Tibial nerve (tissue), 3 donors: Measurements from ENCODE around the gene ZNF512.
"Not testable (repeated sequence)": the region's sequence is repeated elsewhere in the genome, so short reads cannot be mapped to it uniquely, and the experiment has no call there.

Source experiments
- CTCF ChIP-seq, 5 experiments: fragments of 200-600 bp in 3 of 5; fragments of 450-650 bp in 2 of 5; sonication (generic) in 3 of 5; IDR thresholded peaks; one replicate each; pipeline ENCODE4 v1.5.1; 2016 to 2019; ENCODE audit warnings: antibody characterized with exemption in 5 of 5, mild to moderate bottlenecking in 3 of 5, moderate library complexity in 2 of 5
- POLR2A ChIP-seq, 2 donors: fragments of 450-650 bp; IDR thresholded peaks; one replicate each; pipeline ENCODE4 v1.6.1; 2017; ENCODE audit warnings: antibody characterized with exemption in 2 of 2, mild to moderate bottlenecking in 2 of 2, moderate library complexity in 2 of 2

- not testable (repeated sequence) for TF ChIP-seq CTCF, POLR2A (IDR thresholded peaks at IDR 0.05)
Observed at GRCh38 chr2:27538839-27539450, 43.9 kb upstream of the ZNF512 start.
